ENCODE data around the gene GRM4. TPM values are rescaled to one million over a fixed set of nuclear protein-coding genes. Genes with fewer than 3 reads are reported as not detected.

Gene GRM4
- polyA plus RNA-seq, 1 of the 3 experiments (the other 2 are of a cell fraction), result not detected

DNA sequence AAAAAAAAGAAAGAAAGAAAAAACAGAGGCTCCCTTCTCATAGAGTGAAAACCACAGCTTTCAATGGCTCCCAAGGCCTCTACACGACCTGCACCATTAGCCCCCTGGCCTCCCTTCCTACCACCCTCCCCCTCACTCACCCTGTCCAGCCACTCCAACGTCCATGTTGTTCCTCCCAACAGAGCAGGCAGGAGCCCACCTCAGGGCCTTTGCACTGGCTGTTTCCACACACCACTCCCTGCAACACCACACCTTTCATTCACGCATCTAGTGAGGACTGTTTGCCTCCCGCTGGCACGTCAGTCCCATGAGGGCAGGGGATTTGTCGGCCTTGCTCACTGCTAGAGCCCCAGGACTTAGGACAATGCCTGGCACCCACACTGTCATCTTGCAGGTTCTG is 39.5 kb downstream of the GRM4 start:
- 47% methylated on average over 6 of the region's 6 CpGs for WGBS (ENCODE audit: low lambda C conversion rate)
- H3K79me2 ChIP-seq (ENCODE audit: insufficient read depth), result no peaks in the 10 kb centered on the region
- H3K27me3 ChIP-seq (ENCODE audit: insufficient read depth), result peaks cover 22% of the 10 kb centered on the region
- H3K9me3 ChIP-seq, result no peaks in the 10 kb centered on the region
- no peak overlapping the region for H2AFZ ChIP-seq (ENCODE audit: low read depth)
- H4K20me1 ChIP-seq (ENCODE audit: insufficient read depth), result no peaks in the 10 kb centered on the region
- H3K9ac ChIP-seq, result no peak overlapping the region
- TF ChIP-seq SMC3 (IDR thresholded peaks at IDR 0.05; ENCODE audit: low read depth, low read length), result no peak
- TF ChIP-seq, protein P1, sequence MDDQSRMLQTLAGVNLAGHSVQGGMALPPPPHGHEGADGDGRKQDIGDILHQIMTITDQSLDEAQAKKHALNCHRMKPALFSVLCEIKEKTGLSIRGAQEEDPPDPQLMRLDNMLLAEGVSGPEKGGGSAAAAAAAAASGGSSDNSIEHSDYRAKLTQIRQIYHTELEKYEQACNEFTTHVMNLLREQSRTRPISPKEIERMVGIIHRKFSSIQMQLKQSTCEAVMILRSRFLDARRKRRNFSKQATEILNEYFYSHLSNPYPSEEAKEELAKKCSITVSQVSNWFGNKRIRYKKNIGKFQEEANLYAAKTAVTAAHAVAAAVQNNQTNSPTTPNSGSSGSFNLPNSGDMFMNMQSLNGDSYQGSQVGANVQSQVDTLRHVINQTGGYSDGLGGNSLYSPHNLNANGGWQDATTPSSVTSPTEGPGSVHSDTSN (IDR thresholded peaks at IDR 0.05), result no peak
- TF ChIP-seq NFIC (IDR thresholded peaks at IDR 0.05; ENCODE audit: borderline replicate concordance), result no peak
- no peak for TF ChIP-seq CHD2 (IDR thresholded peaks at IDR 0.05; ENCODE audit: low read length, partially characterized antibody)
- TF ChIP-seq, protein P2, sequence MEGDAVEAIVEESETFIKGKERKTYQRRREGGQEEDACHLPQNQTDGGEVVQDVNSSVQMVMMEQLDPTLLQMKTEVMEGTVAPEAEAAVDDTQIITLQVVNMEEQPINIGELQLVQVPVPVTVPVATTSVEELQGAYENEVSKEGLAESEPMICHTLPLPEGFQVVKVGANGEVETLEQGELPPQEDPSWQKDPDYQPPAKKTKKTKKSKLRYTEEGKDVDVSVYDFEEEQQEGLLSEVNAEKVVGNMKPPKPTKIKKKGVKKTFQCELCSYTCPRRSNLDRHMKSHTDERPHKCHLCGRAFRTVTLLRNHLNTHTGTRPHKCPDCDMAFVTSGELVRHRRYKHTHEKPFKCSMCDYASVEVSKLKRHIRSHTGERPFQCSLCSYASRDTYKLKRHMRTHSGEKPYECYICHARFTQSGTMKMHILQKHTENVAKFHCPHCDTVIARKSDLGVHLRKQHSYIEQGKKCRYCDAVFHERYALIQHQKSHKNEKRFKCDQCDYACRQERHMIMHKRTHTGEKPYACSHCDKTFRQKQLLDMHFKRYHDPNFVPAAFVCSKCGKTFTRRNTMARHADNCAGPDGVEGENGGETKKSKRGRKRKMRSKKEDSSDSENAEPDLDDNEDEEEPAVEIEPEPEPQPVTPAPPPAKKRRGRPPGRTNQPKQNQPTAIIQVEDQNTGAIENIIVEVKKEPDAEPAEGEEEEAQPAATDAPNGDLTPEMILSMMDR (IDR thresholded peaks at IDR 0.05), result no peak
- no peak for TF ChIP-seq EP300 (IDR thresholded peaks at IDR 0.05; ENCODE audit: borderline replicate concordance in 1 of 2, low read depth in 1 of 2, low read length in 1 of 2)
- TF ChIP-seq FOSL2 (IDR thresholded peaks at IDR 0.05; ENCODE audit: borderline replicate concordance, low read depth), result no peak
- no peak for TF ChIP-seq TEAD4 (IDR thresholded peaks at IDR 0.05; ENCODE audit: borderline replicate concordance, insufficient read depth)
- no peak for TF ChIP-seq RFX5 (IDR thresholded peaks at IDR 0.05; ENCODE audit: low read length)
- TF ChIP-seq ZBTB33 (IDR thresholded peaks at IDR 0.05; ENCODE audit: borderline replicate concordance, low read depth), result no peak
- TF ChIP-seq, protein P3, sequence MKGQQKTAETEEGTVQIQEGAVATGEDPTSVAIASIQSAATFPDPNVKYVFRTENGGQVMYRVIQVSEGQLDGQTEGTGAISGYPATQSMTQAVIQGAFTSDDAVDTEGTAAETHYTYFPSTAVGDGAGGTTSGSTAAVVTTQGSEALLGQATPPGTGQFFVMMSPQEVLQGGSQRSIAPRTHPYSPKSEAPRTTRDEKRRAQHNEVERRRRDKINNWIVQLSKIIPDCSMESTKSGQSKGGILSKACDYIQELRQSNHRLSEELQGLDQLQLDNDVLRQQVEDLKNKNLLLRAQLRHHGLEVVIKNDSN (IDR thresholded peaks at IDR 0.05; ENCODE audit: borderline replicate concordance, low read depth), result no peak
- no peak for TF ChIP-seq JUND (IDR thresholded peaks at IDR 0.05)
- TF ChIP-seq GABPA (IDR thresholded peaks at IDR 0.05; ENCODE audit: low read depth), result no peak
- TF ChIP-seq FOXJ3 (CRISPR knock-in tag; IDR thresholded peaks at IDR 0.05), result no peak
- no peak for TF ChIP-seq RCOR1 (IDR thresholded peaks at IDR 0.05; ENCODE audit: low read length)
- no peak for TF ChIP-seq EZH2phosphoT487 (IDR thresholded peaks at IDR 0.05; ENCODE audit: borderline replicate concordance, low read depth)
- no peak overlapping the region for H3K27ac ChIP-seq (ENCODE audit: low read depth in 2 of 2, low read length in 1 of 2)
- no peak overlapping the region for H3K4me2 ChIP-seq
- H3K4me3 ChIP-seq (ENCODE audit: low read depth in 2 of 2, low read length in 1 of 2), result no peak overlapping the region
- no peak for DNase-seq
- ChIA-PET CTCF (interaction anchor here (0.8 to 1.7 kb wide), 3 partner anchors 36 to 48 kb away, joined by 3 to 4 read pairs (median 3); no protein-coding TSS in a partner anchor), POLR2A (no interaction called here)
- H3K9me2 ChIP-seq, result no peaks in the 10 kb centered on the region
- peaks cover 0 to 8% of the 10 kb centered on the region in 2 experiments; a peak in 1 of 4 replicates for H3K4me1 ChIP-seq (ENCODE audit: control insufficient read depth in 1 of 2, insufficient read depth in 2 of 2, low read depth in 1 of 2, low read length in 1 of 2)
- H3F3A ChIP-seq (replicated peaks; ENCODE audit: insufficient read depth), result no peaks in the 10 kb centered on the region
- no peaks in the 10 kb centered on the region for H3K36me3 ChIP-seq (replicated peaks in 1 of 2; ENCODE audit: control insufficient read depth in 1 of 2, insufficient read depth in 2 of 2, low read length in 1 of 2)

Measured in SK-N-SH (cell line).